Retinal pigment epithelial cell (primary cell): ENCODE data around the gene ZBTB46.

Experiments
- DNase-seq: peaks from one replicate; pipeline ENCODE4 v3.0.0-alpha.2; 2010; ENCODE audit warnings: low read depth
- H3K4me3 ChIP-seq: 2 replicates; pipeline ENCODE4 v1.5.1; 2011; ENCODE audit warnings: mild to moderate bottlenecking, low read length, control low read depth, moderate library complexity
- TF ChIP-seq, protein P1 (sequence below): conservative IDR thresholded peaks from 2 replicates; pipeline ENCODE4 v1.5.1; 2011; ENCODE audit warnings: low read depth, low read length, control low read depth, inconsistent platforms

The ZBTB46 gene

DNA sequence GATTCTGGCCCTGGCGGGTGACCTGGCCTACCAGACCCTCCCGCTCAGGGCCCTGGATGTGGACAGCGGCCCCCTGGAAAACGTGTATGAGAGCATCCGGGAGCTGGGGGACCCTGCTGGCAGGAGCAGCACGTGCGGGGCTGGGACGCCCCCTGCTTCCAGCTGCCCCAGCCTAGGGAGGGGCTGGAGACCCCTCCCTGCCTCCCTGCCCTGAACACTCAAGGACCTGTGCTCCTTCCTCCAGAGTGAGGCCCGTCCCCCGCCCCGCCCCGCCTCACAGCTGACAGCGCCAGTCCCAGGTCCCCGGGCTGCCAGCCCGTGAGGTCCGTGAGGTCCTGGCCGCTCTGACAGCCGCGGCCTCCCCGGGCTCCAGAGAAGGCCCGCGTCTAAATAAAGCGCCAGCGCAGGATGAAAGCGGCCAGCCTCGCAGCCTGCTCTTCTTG is 92.4 kb downstream of the ZBTB46 start:
- H3K4me3 ChIP-seq = no peak overlapping the region
- TF ChIP-seq, protein P1, sequence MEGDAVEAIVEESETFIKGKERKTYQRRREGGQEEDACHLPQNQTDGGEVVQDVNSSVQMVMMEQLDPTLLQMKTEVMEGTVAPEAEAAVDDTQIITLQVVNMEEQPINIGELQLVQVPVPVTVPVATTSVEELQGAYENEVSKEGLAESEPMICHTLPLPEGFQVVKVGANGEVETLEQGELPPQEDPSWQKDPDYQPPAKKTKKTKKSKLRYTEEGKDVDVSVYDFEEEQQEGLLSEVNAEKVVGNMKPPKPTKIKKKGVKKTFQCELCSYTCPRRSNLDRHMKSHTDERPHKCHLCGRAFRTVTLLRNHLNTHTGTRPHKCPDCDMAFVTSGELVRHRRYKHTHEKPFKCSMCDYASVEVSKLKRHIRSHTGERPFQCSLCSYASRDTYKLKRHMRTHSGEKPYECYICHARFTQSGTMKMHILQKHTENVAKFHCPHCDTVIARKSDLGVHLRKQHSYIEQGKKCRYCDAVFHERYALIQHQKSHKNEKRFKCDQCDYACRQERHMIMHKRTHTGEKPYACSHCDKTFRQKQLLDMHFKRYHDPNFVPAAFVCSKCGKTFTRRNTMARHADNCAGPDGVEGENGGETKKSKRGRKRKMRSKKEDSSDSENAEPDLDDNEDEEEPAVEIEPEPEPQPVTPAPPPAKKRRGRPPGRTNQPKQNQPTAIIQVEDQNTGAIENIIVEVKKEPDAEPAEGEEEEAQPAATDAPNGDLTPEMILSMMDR = no peak
- no peak for DNase-seq

DNA sequence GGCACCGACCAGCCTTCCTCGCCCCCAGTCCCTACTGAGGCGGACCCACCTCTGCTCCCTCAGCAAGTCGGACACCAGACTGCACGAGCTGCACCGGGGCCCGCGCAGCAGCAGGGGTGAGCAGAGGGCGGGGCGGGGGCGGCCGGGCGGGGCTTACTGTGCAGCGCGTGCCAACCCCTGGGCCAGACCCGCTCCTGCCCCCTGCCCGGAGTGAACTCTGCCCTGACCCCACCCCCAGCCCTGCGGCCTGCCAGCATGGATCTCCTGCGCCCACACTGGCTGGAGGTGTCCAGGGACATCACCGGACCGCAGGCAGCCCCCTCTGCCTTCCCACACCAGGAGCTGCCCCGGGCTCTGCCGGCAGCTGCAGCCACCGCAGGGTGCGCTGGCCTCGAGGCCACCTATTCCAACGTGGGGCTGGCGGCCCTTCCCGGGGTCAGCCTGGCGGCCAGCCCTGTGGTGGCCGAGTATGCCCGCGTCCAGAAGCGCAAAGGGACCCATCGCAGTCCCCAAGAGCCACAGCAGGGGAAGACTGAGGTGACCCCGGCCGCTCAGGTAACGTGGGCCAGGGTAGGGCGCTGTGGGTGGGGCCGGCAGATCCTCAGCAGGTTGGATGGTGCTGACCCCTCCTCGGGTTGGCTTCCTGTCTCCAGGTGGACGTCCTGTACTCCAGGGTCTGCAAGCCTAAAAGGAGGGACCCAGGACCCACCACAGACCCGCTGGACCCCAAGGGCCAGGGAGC is 92.9 kb downstream of the ZBTB46 start:
- TF ChIP-seq, protein P1 = no peak
- peak overlapping the region; percentile 24 for H3K4me3 ChIP-seq
- DNase-seq = no peak

DNA sequence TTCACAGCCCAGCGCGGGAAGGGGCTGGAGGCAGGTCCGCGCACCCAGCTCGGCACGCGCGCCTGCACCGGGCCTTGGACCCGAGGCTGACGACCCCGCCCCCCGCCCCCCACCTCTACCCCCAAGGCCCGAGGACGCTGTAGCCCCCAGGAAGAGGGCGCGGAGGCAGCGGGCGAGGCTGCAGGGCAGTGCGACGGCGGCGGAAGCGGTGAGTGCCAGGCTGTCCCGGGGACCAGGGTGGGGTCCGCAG is 93.4 kb downstream of the ZBTB46 start:
- TF ChIP-seq, protein P1 = no peak
- no peak for DNase-seq
- peak overlapping the region; percentile 24 for H3K4me3 ChIP-seq

DNA sequence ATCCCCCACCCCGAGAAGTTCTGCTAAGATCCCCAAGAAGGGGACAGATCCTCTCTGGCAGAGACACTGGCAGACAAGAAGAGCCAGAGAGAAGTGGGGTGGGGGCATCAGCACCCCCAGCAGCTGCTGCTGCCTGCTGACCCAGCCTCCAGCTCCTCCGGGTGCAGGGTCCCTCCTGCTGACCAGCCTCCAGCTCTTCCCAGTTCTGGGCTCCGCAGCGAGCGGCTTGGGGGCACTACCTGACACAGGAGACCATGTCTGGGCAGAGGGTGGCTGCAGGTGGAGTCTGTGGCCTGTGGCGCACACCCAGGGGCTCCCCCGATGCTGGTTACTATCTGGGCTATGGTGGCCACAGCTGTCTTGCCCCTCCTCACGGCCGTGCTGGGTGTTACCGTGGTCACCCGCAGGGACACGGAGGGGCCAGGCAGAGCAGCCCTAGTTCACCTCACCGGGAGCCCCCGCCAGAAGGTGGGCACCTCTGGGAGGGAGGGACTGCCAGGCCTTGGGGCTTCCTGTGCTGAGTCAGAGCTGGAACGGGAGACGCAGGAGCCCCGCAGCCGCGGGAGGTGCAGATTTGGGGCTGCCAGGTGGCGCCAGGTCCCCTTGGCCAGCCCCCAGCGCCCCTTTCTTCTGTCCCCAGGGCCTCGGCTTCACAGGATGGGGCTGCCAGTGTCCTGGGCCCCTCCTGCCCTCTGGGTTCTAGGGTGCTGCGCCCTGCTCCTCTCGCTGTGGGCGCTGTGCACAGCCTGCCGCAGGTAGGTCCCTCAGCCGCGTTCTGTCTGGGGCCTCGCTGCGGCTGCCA is 94.0 kb downstream of the ZBTB46 start:
- no peak for DNase-seq
- TF ChIP-seq, protein P1 = no peak

DNA sequence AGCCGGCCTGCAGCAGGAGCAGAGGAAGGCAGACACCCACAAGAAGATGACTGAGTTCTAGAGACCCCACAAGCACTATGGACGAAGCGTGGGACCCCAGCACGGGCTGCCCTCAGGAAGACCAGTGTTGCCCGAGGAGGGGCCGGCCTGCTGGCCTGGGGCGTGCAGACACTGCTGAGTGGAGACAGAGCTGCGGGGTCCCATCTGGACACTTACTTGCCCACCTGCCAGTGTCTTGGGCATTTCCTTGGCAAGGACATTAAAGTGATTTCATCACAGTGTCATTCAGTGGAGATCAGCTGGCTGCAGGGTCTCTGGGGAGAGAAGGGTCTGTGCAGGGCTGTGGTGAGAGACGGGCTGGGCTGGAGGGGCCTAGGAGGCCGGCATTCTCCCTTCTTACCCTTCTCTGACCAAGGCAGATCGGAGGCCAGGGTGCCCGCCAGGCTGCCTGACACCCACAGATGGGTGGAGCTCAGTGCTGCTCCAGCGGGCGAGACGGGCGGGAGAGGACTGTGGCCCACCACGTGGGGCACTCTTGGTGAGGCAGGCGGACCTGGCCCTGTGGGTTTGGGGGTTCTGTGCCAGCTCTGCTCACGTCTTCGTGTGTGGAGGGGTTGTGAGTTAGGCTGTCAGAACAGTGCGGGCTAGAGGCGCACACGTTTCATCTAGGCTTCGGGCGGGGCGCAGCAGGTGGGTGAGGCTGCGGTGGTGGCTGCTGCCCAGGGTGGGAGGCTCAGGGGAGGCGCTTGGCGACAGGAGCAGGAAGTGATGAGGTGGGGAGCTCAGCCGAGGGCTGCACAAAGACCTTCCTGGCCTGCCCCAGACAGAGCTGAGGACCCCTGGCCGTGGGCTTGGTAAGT is 95.0 kb downstream of the ZBTB46 start, which contains the start of gene LIME1:
Gene LIME1, plus strand, starts transcription at position 806 of the 860 bp plus-strand sequence. CDS start 886 bp downstream, outside the sequence.
- TF ChIP-seq, protein P1 = no peak
- no peak for DNase-seq
- no peak within 1 kb of the TSS for H3K4me3 ChIP-seq

More for the DNA sequence above, 94.0 kb downstream of the ZBTB46 start:
- H3K4me3 ChIP-seq = no peak overlapping the region

DNA sequence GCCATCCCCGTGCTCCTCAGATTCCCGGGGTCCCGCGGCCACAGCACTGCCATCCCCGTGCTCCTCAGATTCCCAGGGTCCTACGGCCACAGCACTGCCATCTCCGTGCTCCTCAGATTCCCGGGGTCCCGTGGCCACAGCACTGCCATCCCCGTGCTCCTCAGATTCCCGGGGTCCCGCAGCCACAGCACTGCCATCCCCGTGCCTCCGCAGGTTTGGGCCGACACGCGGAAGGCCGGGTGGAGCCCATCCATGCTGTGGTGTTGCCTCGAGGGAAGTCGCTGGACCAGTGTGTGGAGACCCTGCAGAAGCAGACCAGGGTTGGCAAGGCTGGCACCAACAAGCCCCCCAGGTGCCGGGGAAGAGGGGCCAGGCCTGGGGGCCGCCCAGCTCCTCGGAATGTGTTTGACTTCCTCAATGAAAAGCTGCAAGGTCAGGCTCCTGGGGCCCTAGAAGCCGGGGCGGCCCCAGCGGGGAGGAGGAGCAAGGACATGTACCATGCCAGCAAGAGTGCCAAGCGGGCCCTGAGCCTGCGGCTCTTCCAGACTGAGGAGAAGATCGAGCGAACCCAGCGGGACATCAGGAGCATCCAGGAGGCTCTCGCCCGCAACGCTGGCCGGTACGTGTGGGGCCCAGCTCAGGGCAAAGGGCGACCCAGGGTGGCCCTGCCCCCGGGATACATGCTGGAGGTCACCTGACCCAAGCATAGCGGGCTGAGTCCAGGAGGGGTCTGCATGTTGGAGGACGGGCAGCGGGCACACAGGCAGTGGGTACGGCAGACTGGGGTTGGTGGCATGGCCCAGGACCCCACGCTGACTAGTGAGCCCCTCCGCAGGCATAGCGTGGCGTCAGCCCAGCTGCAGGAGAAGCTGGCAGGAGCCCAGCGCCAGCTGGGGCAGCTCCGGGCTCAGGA is 95.9 kb downstream of the ZBTB46 start:
- TF ChIP-seq, protein P1 = no peak
- H3K4me3 ChIP-seq = no peak overlapping the region
- no peak for DNase-seq
